Prostate gland (tissue), 2 donors: ENCODE data around the gene ERG.

Experiments
- POLR2AphosphoS5 ChIP-seq: sonication (generic); formaldehyde crosslinking; IDR thresholded peaks from one replicate; pipeline ENCODE4 v1.6.1; 2017; ENCODE audit warnings: antibody characterized with exemption
- TF ChIP-seq, protein P1 (sequence below), 4 experiments: fragments of 200-600 bp in 2 of 4; fragments of 450-650 bp in 2 of 4; sonication (generic) in 2 of 4; IDR thresholded peaks; 1 replicate in 3 of 4; 2 replicates in 1 of 4; pipeline ENCODE4 v1.5.1; 2016 to 2019; ENCODE audit warnings: antibody characterized with exemption in 4 of 4, mild to moderate bottlenecking in 2 of 4, moderate library complexity in 2 of 4

DNA sequence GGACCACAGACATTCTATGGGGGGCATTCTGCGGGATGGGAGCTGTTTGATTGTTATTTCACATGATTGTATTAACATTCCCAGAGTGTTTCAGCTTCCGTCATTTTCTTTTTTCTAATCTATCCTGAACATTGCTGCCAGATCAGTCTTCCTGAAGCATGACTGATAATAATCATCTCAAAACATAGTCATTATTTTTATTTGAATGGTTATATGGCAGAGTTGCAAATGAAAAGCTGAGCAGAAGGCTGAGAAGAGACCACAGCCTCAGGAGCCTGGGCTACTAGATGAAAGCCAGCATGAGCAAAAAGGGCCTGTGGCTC is 109.0 kb downstream of the ERG start:
- TF ChIP-seq, protein P1, sequence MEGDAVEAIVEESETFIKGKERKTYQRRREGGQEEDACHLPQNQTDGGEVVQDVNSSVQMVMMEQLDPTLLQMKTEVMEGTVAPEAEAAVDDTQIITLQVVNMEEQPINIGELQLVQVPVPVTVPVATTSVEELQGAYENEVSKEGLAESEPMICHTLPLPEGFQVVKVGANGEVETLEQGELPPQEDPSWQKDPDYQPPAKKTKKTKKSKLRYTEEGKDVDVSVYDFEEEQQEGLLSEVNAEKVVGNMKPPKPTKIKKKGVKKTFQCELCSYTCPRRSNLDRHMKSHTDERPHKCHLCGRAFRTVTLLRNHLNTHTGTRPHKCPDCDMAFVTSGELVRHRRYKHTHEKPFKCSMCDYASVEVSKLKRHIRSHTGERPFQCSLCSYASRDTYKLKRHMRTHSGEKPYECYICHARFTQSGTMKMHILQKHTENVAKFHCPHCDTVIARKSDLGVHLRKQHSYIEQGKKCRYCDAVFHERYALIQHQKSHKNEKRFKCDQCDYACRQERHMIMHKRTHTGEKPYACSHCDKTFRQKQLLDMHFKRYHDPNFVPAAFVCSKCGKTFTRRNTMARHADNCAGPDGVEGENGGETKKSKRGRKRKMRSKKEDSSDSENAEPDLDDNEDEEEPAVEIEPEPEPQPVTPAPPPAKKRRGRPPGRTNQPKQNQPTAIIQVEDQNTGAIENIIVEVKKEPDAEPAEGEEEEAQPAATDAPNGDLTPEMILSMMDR (IDR thresholded peaks at IDR 0.05), result no peak
- TF ChIP-seq POLR2AphosphoS5, result no peak
